C4-2B (cell line): ENCODE results near the gene WNT1.

Experiments
- CTCF ChIP-seq: fragments of 450-650 bp; conservative IDR thresholded peaks from 2 replicates; pipeline ENCODE4 v1.5.1; 2017; ENCODE audit warnings: mild to moderate bottlenecking
- ZFX ChIP-seq: fragments of 450-650 bp; IDR thresholded peaks from 2 replicates; pipeline ENCODE4 v1.6.1; 2017

GRCh38 chr12:49020441-49020840 is 42.3 kb downstream of the WNT1 start:
- no peak for TF ChIP-seq CTCF
- TF ChIP-seq ZFX = no peak
